GM12878 (cell line): ENCODE measurements around the gene TICRR. TPM values are rescaled to one million over a fixed set of nuclear protein-coding genes. Genes with fewer than 3 reads are reported as not detected.

Experiments used
- ATAC-seq: fragments of 200-7000 bp; cut with Tn5 transposase; 3 replicates; pipeline ENCODE4 v1.9.1; 2020; ENCODE audit warnings: mild to moderate bottlenecking, moderate library complexity
- BruUV-seq: library from RNA; stranded (reverse); fragments of 400-500 nt; replicated peaks from 2 replicates; lab custom pipeline; 2021; lab: Mats Ljungman, UMichigan
- CTCF ChIA-PET: fragments of 300-600 bp; sonication (Branson Sonifier 250); formaldehyde crosslinking; extraction: SDS; loops from one replicate; lab custom pipeline; 2021; ENCODE audit warnings: inconsistent platforms; lab: Yijun Ruan, JAX
- POLR2A ChIA-PET: fragments of 350-600 bp; formaldehyde crosslinking; extraction: SDS; loops from one replicate; lab custom pipeline; 2021; ENCODE audit warnings: inconsistent platforms; lab: Charles Lee
- RAD21 ChIA-PET: fragments of 300-600 bp; sonication (Branson Sonifier 250); formaldehyde crosslinking; loops from one replicate; lab custom pipeline; 2023; ENCODE audit warnings: antibody characterized with exemption; ENCODE audit not compliant: unreplicated experiment; lab: Charles Lee
- SMC1A ChIA-PET: fragments of 300-600 bp; sonication (Branson Sonifier 250); formaldehyde crosslinking; loops from one replicate; lab custom pipeline; 2023; ENCODE audit not compliant: unreplicated experiment, uncharacterized antibody; lab: Charles Lee
- DNase-seq: peaks from one replicate; pipeline ENCODE4 v3.0.0-alpha.2; 2011; ENCODE audit warnings: low read depth, low spot score
- FAIRE-seq: peaks from 3 replicates; lab custom pipeline; 2011; peaks lifted over from hg19 to GRCh38; lab: Jason Lieb, UNC
- H2AFZ ChIP-seq: 2 replicates; pipeline ENCODE4 v1.6.0; 2011; ENCODE audit warnings: low read depth, low read length, control low read depth; ENCODE audit not compliant: control insufficient read depth
- H3K27ac ChIP-seq: 2 replicates; pipeline ENCODE4 v1.5.1; 2011; ENCODE audit warnings: control low read depth; ENCODE audit not compliant: control insufficient read depth, insufficient read depth
- H3K27me3 ChIP-seq, 2 experiments: replicated peaks in 1 of 2; 2 replicates each; pipeline versions ENCODE4 v1.6.0 to v1.6.1; 2011; ENCODE audit warnings: low read length in 1 of 2; ENCODE audit not compliant: control insufficient read depth in 2 of 2, insufficient read depth in 2 of 2
- H3K36me3 ChIP-seq, 2 experiments: 2 replicates each; pipeline ENCODE4 v1.5.1; 2011; ENCODE audit warnings: low read length in 1 of 2; ENCODE audit not compliant: control insufficient read depth in 2 of 2, insufficient read depth in 2 of 2
- H3K4me1 ChIP-seq: 2 replicates; pipeline ENCODE4 v1.6.1; 2011; ENCODE audit warnings: mild to moderate bottlenecking, low read length, moderate library complexity, mixed read lengths; ENCODE audit not compliant: control insufficient read depth, insufficient read depth
- H3K4me2 ChIP-seq: 2 replicates; pipeline ENCODE4 v1.6.0; 2011; ENCODE audit warnings: control low read depth; ENCODE audit not compliant: control insufficient read depth, insufficient read depth
- H3K4me3 ChIP-seq: fragments of 200-600 bp; sonication (generic); 2 replicates; pipeline ENCODE4 v1.5.1; 2016
- H3K79me2 ChIP-seq: 2 replicates; pipeline ENCODE4 v1.6.0; 2011; ENCODE audit warnings: low read length; ENCODE audit not compliant: control insufficient read depth, insufficient read depth
- H3K9ac ChIP-seq: 2 replicates; pipeline ENCODE4 v1.8.0; 2011; ENCODE audit warnings: low read length, control low read depth, mixed read lengths; ENCODE audit not compliant: control insufficient read depth, insufficient read depth
- H3K9me3 ChIP-seq: replicated peaks from 3 replicates; pipeline ENCODE4 v1.5.1; 2011; ENCODE audit warnings: mild to moderate bottlenecking, low read length; ENCODE audit not compliant: control insufficient read depth, insufficient read depth
- H4K20me1 ChIP-seq: 2 replicates; pipeline ENCODE4 v1.6.0; 2011; ENCODE audit not compliant: control insufficient read depth, insufficient read depth
- ATF3 ChIP-seq: IDR thresholded peaks from 2 replicates; pipeline ENCODE4 v1.6.1; 2011; ENCODE audit warnings: low read depth, mild to moderate bottlenecking, low read length, moderate library complexity, borderline replicate concordance; ENCODE audit errors: extremely low read depth
- CBX3 ChIP-seq: fragments of 200-600 bp; sonication (generic); IDR thresholded peaks from 2 replicates; pipeline ENCODE4 v1.6.1; 2016; ENCODE audit warnings: low read depth, borderline replicate concordance
- CHD1 ChIP-seq: IDR thresholded peaks from 2 replicates; pipeline ENCODE4 v1.6.1; 2012; ENCODE audit warnings: low read depth, low read length, improper control_type of control experiment
- EZH2 ChIP-seq: IDR thresholded peaks from 2 replicates; pipeline ENCODE4 v1.6.1; 2012; ENCODE audit warnings: low read depth, mild to moderate bottlenecking, control low read depth, inconsistent platforms, low read length, borderline replicate concordance; ENCODE audit not compliant: control insufficient read depth
- GABPA ChIP-seq: IDR thresholded peaks from 2 replicates; pipeline ENCODE4 v1.6.1; 2014; ENCODE audit warnings: antibody characterized with exemption, low read depth, mild to moderate bottlenecking, inconsistent platforms
- IRF3 ChIP-seq: fragments of 450-650 bp; IDR thresholded peaks from 2 replicates; pipeline ENCODE4 v1.6.1; 2014; ENCODE audit warnings: mild to moderate bottlenecking
- MXI1 ChIP-seq: fragments of 150-350 bp; IDR thresholded peaks from 2 replicates; pipeline ENCODE4 v1.6.1; 2011; ENCODE audit warnings: low read depth, mild to moderate bottlenecking, inconsistent platforms, low read length, improper control_type of control experiment
- NBN ChIP-seq: fragments of 450-650 bp; IDR thresholded peaks from 2 replicates; pipeline ENCODE4 v1.6.1; 2016
- SP1 ChIP-seq: IDR thresholded peaks from one replicate; pipeline ENCODE4 v1.6.1; 2011; ENCODE audit warnings: low read depth, low read length
- SREBF1 ChIP-seq: IDR thresholded peaks from 2 replicates; pipeline ENCODE4 v1.6.1; 2012; ENCODE audit warnings: mild to moderate bottlenecking, low read length
- ZNF687 ChIP-seq: fragments of 450-650 bp; IDR thresholded peaks from 2 replicates; pipeline ENCODE4 v1.6.1; 2017; ENCODE audit warnings: mild to moderate bottlenecking, moderate library complexity
- WGBS: methylation state at CpG from one replicate; pipeline ENCODE4 v1.1.6; 2016; ENCODE audit warnings: low lambda C conversion rate; ENCODE audit not compliant: insufficient replicate concordance, insufficient coverage; ENCODE audit errors: missing lambda C conversion rate; 5-methylcytosine and 5-hydroxymethylcytosine counted together
- in situ Hi-C: fragments of 300-500 bp; cut with MboI; formaldehyde crosslinking; loops from 9 replicates; pipeline ENCODE4 v1.14.3; 2018; ENCODE audit warnings: mixed read lengths
- intact Hi-C: fragments of 100-400 bp; cut with micrococcal nuclease; formaldehyde crosslinking; loops from one replicate; pipeline ENCODE4 v1.14.2; 2022; ENCODE audit not compliant: unreplicated experiment
- polyA plus RNA-seq, 11 experiments: library from polyadenylated mRNA; depleted of rRNA in 4 of 11; unstranded in 6 of 11; stranded (reverse) in 5 of 11; fragments of >200 nt; fragmentation: Nextera tagmentation in 4 of 11; fragmentation: Illumina TruSeq in 1 of 11; extraction: Ambion mirVana in 4 of 11; extraction: Trizol in 1 of 11; gene quantifications; 1 replicate in 1 of 11; 2 replicates in 10 of 11; pipeline versions ENCODE4 v1.2.1 to v1.2.3, GENCODE V29; 2011 to 2016; ENCODE audit warnings: inconsistent platforms in 2 of 11, missing spikeins in 2 of 11, low read depth in 1 of 11
- total RNA-seq, 4 experiments: library from RNA; depleted of rRNA in 3 of 4; stranded (reverse); fragments of >200 nt in 3 of 4; fragmentation: Illumina TruSeq in 1 of 4; extraction: Trizol in 1 of 4; gene quantifications; 2 replicates each; pipeline versions ENCODE4 v1.2.1 to v1.2.3, GENCODE V29; 2013 to 2021
- TF ChIP-seq, protein P1 (sequence below): IDR thresholded peaks from 2 replicates; pipeline ENCODE4 v1.6.1; 2012; ENCODE audit warnings: low read depth, low read length, improper control_type of control experiment
- TF ChIP-seq, protein P2 (sequence below): fragments of 450-650 bp; IDR thresholded peaks from 2 replicates; pipeline ENCODE4 v1.6.1; 2017; ENCODE audit warnings: antibody characterized with exemption, mild to moderate bottlenecking, moderate library complexity

TICRR gene
- total and polyA plus RNA-seq, 10 of the 15 experiments (the other 5 are each of a cell fraction or from before 2014, with no cell fraction given), result 0.58 to 21.5 (median 11.5) TPM

GRCh38 chr15:89542369-89542768 lies 32.9 kb upstream of the TICRR start:
- no peak overlapping the region for H3K4me3 ChIP-seq
- DNase-seq (no peak), ATAC-seq (no peak), FAIRE-seq (no peak)
- no peaks in the 10 kb centered on the region for H3K27me3 ChIP-seq
- no peak overlapping the region for H3K4me2 ChIP-seq
- no peak overlapping the region for H3K27ac ChIP-seq
- POLR2A ChIA-PET, result no interaction called here
- whole genome bisulfite sequencing, result 21% methylated on average over 3 of the region's 3 CpGs
- no peaks in the 10 kb centered on the region; the same call in 1 of the 2 replicates for H3K4me1 ChIP-seq
- no peak overlapping the region for H2AFZ ChIP-seq
- RAD21 ChIA-PET, result interaction anchor here (1.4 kb wide), 1 partner anchor 9 kb away, joined by 5 read pairs; no protein-coding TSS in a partner anchor
- SMC1A ChIA-PET, result no interaction called here
- no peaks in the 10 kb centered on the region for H3K36me3 ChIP-seq
- H4K20me1 ChIP-seq, result no peaks in the 10 kb centered on the region
- in situ Hi-C loops (no loop called here), intact Hi-C loops (no loop called here)
- CTCF ChIA-PET, result no interaction called here
- peaks cover 6% of the 10 kb centered on the region; the same call in 2 of the 3 replicates for H3K9me3 ChIP-seq
- no peak overlapping the region for H3K9ac ChIP-seq
- no TSS peak for BruUV-seq
- TF ChIP-seq ZNF687, result no peak
- no peak for TF ChIP-seq IRF3
- TF ChIP-seq MXI1, result no peak
- TF ChIP-seq, protein P1, sequence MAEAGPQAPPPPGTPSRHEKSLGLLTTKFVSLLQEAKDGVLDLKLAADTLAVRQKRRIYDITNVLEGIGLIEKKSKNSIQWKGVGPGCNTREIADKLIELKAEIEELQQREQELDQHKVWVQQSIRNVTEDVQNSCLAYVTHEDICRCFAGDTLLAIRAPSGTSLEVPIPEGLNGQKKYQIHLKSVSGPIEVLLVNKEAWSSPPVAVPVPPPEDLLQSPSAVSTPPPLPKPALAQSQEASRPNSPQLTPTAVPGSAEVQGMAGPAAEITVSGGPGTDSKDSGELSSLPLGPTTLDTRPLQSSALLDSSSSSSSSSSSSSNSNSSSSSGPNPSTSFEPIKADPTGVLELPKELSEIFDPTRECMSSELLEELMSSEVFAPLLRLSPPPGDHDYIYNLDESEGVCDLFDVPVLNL, result no peak
- TF ChIP-seq CHD1, result no peak
- no peak for TF ChIP-seq SREBF1
- no peak for TF ChIP-seq NBN
- TF ChIP-seq GABPA, result no peak
- no peak for TF ChIP-seq ATF3
- TF ChIP-seq SP1, result no peak
- no peak for TF ChIP-seq CBX3
- TF ChIP-seq, protein P2, sequence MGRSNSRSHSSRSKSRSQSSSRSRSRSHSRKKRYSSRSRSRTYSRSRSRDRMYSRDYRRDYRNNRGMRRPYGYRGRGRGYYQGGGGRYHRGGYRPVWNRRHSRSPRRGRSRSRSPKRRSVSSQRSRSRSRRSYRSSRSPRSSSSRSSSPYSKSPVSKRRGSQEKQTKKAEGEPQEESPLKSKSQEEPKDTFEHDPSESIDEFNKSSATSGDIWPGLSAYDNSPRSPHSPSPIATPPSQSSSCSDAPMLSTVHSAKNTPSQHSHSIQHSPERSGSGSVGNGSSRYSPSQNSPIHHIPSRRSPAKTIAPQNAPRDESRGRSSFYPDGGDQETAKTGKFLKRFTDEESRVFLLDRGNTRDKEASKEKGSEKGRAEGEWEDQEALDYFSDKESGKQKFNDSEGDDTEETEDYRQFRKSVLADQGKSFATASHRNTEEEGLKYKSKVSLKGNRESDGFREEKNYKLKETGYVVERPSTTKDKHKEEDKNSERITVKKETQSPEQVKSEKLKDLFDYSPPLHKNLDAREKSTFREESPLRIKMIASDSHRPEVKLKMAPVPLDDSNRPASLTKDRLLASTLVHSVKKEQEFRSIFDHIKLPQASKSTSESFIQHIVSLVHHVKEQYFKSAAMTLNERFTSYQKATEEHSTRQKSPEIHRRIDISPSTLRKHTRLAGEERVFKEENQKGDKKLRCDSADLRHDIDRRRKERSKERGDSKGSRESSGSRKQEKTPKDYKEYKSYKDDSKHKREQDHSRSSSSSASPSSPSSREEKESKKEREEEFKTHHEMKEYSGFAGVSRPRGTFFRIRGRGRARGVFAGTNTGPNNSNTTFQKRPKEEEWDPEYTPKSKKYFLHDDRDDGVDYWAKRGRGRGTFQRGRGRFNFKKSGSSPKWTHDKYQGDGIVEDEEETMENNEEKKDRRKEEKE, result no peak
- TF ChIP-seq EZH2, result no peak
- H3K79me2 ChIP-seq, result no peaks in the 10 kb centered on the region
